Astrocyte (in vitro differentiated cells and primary cell): ENCODE data around the gene SUSD6.

Source experiments
- EZH2 ChIP-seq: IDR thresholded peaks from 2 replicates; pipeline ENCODE4 v1.6.1; 2012; ENCODE audit warnings: mild to moderate bottlenecking, low read length, inconsistent platforms; ENCODE audit not compliant: insufficient read depth
- TF ChIP-seq, protein P1 (sequence below): IDR thresholded peaks from 2 replicates; pipeline ENCODE4 v1.5.1; 2011; ENCODE audit warnings: low read depth, mild to moderate bottlenecking, inconsistent platforms, low read length, moderate library complexity; ENCODE audit not compliant: insufficient read depth

DNA sequence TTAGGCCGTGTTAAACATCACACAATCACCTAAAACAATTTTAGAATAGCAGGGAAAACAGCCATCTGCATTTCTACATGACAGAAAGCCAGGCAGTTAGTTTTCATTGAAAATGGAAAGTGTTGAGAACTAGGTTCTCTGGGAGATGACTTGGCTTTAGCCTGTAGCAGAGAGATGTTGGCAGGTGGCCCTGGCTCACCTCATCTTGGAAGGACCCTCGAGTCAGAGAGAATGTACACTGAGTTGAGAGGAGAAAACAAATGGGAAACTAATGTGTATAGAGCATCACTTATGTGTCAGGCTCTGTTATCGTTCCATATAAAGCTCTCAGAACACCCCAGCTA, 51.9 kb downstream of the SUSD6 start:
- TF ChIP-seq EZH2, result no peak
- TF ChIP-seq, protein P1, sequence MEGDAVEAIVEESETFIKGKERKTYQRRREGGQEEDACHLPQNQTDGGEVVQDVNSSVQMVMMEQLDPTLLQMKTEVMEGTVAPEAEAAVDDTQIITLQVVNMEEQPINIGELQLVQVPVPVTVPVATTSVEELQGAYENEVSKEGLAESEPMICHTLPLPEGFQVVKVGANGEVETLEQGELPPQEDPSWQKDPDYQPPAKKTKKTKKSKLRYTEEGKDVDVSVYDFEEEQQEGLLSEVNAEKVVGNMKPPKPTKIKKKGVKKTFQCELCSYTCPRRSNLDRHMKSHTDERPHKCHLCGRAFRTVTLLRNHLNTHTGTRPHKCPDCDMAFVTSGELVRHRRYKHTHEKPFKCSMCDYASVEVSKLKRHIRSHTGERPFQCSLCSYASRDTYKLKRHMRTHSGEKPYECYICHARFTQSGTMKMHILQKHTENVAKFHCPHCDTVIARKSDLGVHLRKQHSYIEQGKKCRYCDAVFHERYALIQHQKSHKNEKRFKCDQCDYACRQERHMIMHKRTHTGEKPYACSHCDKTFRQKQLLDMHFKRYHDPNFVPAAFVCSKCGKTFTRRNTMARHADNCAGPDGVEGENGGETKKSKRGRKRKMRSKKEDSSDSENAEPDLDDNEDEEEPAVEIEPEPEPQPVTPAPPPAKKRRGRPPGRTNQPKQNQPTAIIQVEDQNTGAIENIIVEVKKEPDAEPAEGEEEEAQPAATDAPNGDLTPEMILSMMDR, result no peak
